Heart left ventricle (tissue), 16 donors: ENCODE data around the gene TM9SF3. TPM values are rescaled to one million over a fixed set of nuclear protein-coding genes. Genes with fewer than 3 reads are reported as not detected.

Experiments used
- ATAC-seq, 4 donors: fragments of 200-7000 bp; cut with Tn5 transposase; one replicate each; pipeline ENCODE4 v1.9.1; 2020 to 2022; ENCODE audit warnings: moderate library complexity in 4 of 4, mild to moderate bottlenecking in 3 of 4, moderate number of reproducible peaks in 1 of 4
- DNase-seq, 5 donors: peaks; one replicate each; pipeline ENCODE4 v3.0.0-alpha.2; 2020
- H3K27ac ChIP-seq, 12 donors: fragments of 200-600 bp; sonication (generic) in 4 of 12; one replicate each; pipeline versions ENCODE4 v1.5.0 to v1.8.0; 2016 to 2022; ENCODE audit warnings: mild to moderate bottlenecking in 2 of 12
- H3K27me3 ChIP-seq, 9 donors: fragments of 200-600 bp; sonication (generic) in 2 of 9; one replicate each; pipeline versions ENCODE4 v1.5.1 to v1.8.0; 2016 to 2022; ENCODE audit warnings: mild to moderate bottlenecking in 3 of 9
- H3K36me3 ChIP-seq, 9 donors: fragments of 200-600 bp; sonication (generic) in 2 of 9; one replicate each; pipeline versions ENCODE4 v1.5.0 to v1.8.0; 2018 to 2022; ENCODE audit warnings: mild to moderate bottlenecking in 2 of 9
- H3K4me1 ChIP-seq, 12 donors: fragments of 200-600 bp; sonication (generic) in 4 of 12; one replicate each; pipeline versions ENCODE4 v1.5.0 to v1.8.0; 2016 to 2022; ENCODE audit warnings: mild to moderate bottlenecking in 3 of 12
- H3K4me3 ChIP-seq, 12 donors: fragments of 200-600 bp; sonication (generic) in 4 of 12; one replicate each; pipeline versions ENCODE4 v1.5.0 to v1.8.0; 2017 to 2022; ENCODE audit warnings: mild to moderate bottlenecking in 9 of 12, moderate library complexity in 4 of 12
- H3K9me3 ChIP-seq, 12 donors: fragments of 200-600 bp; sonication (generic) in 4 of 12; one replicate each; pipeline versions ENCODE4 v1.5.0 to v1.8.0; 2016 to 2022; ENCODE audit warnings: mild to moderate bottlenecking in 1 of 12
- CTCF ChIP-seq, 12 donors: fragments of 200-600 bp; sonication (generic) in 4 of 12; IDR thresholded peaks; one replicate each; pipeline versions ENCODE4 v1.5.0 to v1.8.0; 2018 to 2022; ENCODE audit warnings: antibody characterized with exemption in 12 of 12, mild to moderate bottlenecking in 5 of 12
- POLR2A ChIP-seq, 2 donors: fragments of 450-650 bp; IDR thresholded peaks; one replicate each; pipeline ENCODE4 v1.6.1; 2017; ENCODE audit warnings: antibody characterized with exemption in 2 of 2, mild to moderate bottlenecking in 2 of 2, moderate library complexity in 2 of 2
- WGBS, 4 donors: extraction: QIAGEN DNeasy Blood & Tissue Kit in 2 of 4; methylation state at CpG; one replicate each; pipeline versions ENCODE4 v1.1.5 to v1.1.7; 2013 to 2018; 5-methylcytosine and 5-hydroxymethylcytosine counted together
- intact Hi-C, 10 donors: fragments of 100-400 bp; cut with DNase I; formaldehyde crosslinking; loops; one replicate each; pipeline versions ENCODE4 v1.11.1 to v1.14.2; 2022
- polyA plus RNA-seq, 2 donors: library from polyadenylated mRNA; stranded (reverse); fragments of 200-250 nt; gene quantifications; one replicate each; pipeline ENCODE4 v1.2.3, GENCODE V29; 2013
- total RNA-seq, 9 donors: library from RNA; depleted of rRNA in 2 of 9; stranded (reverse); fragments of >200 nt in 2 of 9; fragmentation: NEBNext Ultra II Directional in 3 of 9; extraction: Animal tissue kit (Norgen Biotek cat#: 25700) in 3 of 9; gene quantifications; one replicate each; pipeline versions ENCODE4 v1.1.0 to v1.2.4, GENCODE V29; 2016 to 2023
- donor health status: ischemic (EF 13 %, LVEDD 7.1; RV severe dilation, severe dysfunction).
- donor health status: healthy with polysubstance abuse.
- donor health status: DM: no; HTN: yes; CAD: no.
- donor health status: DM: no; HTN: no; CAD: no.
- donor health status: ischemic (EF 25% LVEDD 6.9; RV normal size, moderate dysfunction).
- donor health status: ischemic (EF 25% LVEDD 5.7; RV mildly dilated, moderate dysfunction).
- donor health status: healthy.
- donor health status: DM: yes; HTN: yes; CAD: no.
- donor health status: ischemic (EF 35%, LVEDD 5.7; RV mildly dilated, moderate dysfunction).
- donor health status: nonischemic (EF 11% LVEDD 7.7; RV severe dilation, severe dysfunction).
- donor health status: DM: yes; HTN: yes; CAD: no.
- donor health status: PGD.
- donor health status: ischemic (EF 29% LVEDD 5.4; RV normal size, mild dysfunction).
- donor health status: nonischemic (EF 23%, LVEDD 6.1; RV moderate dilation, normal function).

TM9SF3 gene
- total and polyA plus RNA-seq, 11 donors, result 14.9 to 75.6 (median 61.1) TPM

- no peak overlapping the region for H3K27ac ChIP-seq
- 73 to 87% (median 85%) methylated on average over 3 of the region's 3 CpGs for WGBS, 4 donors
- intact Hi-C loops, result no loop called here
- DNase-seq, result no peak
- H3K27me3 ChIP-seq, result peaks cover 0 to 29% (median 0%) of the 10 kb centered on the region in 9 donors
- no peak for ATAC-seq
- H3K9me3 ChIP-seq, result no peaks in the 10 kb centered on the region
- TF ChIP-seq CTCF (IDR thresholded peaks at IDR 0.05) (no peak), POLR2A (IDR thresholded peaks at IDR 0.05) (no peak)
- peaks cover 2 to 38% (median 15%) of the 10 kb centered on the region in 12 donors for H3K4me1 ChIP-seq
- no peak overlapping the region for H3K4me3 ChIP-seq
- no peaks in the 10 kb centered on the region for H3K36me3 ChIP-seq
Observed at GRCh38 chr10:96509017-96509641, 77.7 kb downstream of the TM9SF3 start.

GRCh38 chr10:96507044-96507443, 79.8 kb downstream of the TM9SF3 start:
- 64 to 83% (median 74%) methylated on average over 2 of the region's 2 CpGs for WGBS, 4 donors
- ATAC-seq, result no peak
- H3K27ac ChIP-seq, result no peak overlapping the region
- TF ChIP-seq CTCF (IDR thresholded peaks at IDR 0.05), result no peak
- no peak for DNase-seq
- peaks cover 0 to 8% (median 0%) of the 10 kb centered on the region in 9 donors for H3K27me3 ChIP-seq
- intact Hi-C loops, result no loop called here
- H3K36me3 ChIP-seq, result no peaks in the 10 kb centered on the region
- H3K4me1 ChIP-seq, result peaks cover 0 to 17% (median 3%) of the 10 kb centered on the region in 12 donors
- no peak overlapping the region for H3K4me3 ChIP-seq
- H3K9me3 ChIP-seq, result no peaks in the 10 kb centered on the region

GRCh38 chr10:96505150-96506136, 81.4 kb downstream of the TM9SF3 start:
- Histone ChIP-seq H3K27ac (peak overlapping the region in 7 of 12 donors; percentile 1 to 69 (median 52)), H3K36me3 (no peaks in the 10 kb centered on the region), H3K4me1 (peaks cover 0 to 12% (median 2%) of the 10 kb centered on the region in 12 donors), H3K4me3 (no peak overlapping the region), H3K9me3 (no peaks in the 10 kb centered on the region), H3K27me3 (no peaks in the 10 kb centered on the region)
- DNase-seq, result no peak
- intact Hi-C loops, result no loop called here
- WGBS, 4 donors, result 54 to 61% (median 55%) methylated on average over 12 of the region's 12 CpGs
- ATAC-seq, result peak; percentile 38 to 57 (median 50)
- TF ChIP-seq POLR2A (IDR thresholded peaks at IDR 0.05) (no peak), CTCF (IDR thresholded peaks at IDR 0.05) (no peak)
